K562 (cell line): Measurements from ENCODE around the gene BID. TPM values are rescaled to one million over a fixed set of nuclear protein-coding genes. Genes with fewer than 3 reads are reported as not detected.
A peak's percentile ranks its signal among the peaks of the same experiment; 100 is the strongest.

ENCODE experiments used
- ATAC-seq: fragments of 200-7000 bp; cut with Tn5 transposase; 3 replicates; pipeline ENCODE4 v1.9.1; 2020; ENCODE audit warnings: moderate library complexity
- BruUV-seq: library from RNA; stranded (reverse); fragments of 400-500 nt; replicated peaks from 2 replicates; lab custom pipeline; 2021; lab: Mats Ljungman, UMichigan
- CTCF ChIA-PET: fragments of 300-600 bp; formaldehyde crosslinking; extraction: SDS; loops from one replicate; lab custom pipeline; 2021; ENCODE audit warnings: low intra/inter-chr PET ratio; lab: Yijun Ruan, JAX
- POLR2A ChIA-PET: fragments of 300-600, 350-650 bp; sonication (Branson Sonifier 250); formaldehyde crosslinking; extraction: SDS; loops from one replicate; lab custom pipeline; 2021; ENCODE audit warnings: antibody characterized with exemption, inconsistent platforms; lab: Yijun Ruan, JAX
- DNase-seq, 4 experiments: peaks; one replicate each; pipeline versions ENCODE4 v3.0.0 to v3.0.0-alpha.2; 2011 to 2018; ENCODE audit warnings: low spot score in 3 of 4, mixed read lengths in 3 of 4; ENCODE audit errors: extremely low read depth in 1 of 4
- FAIRE-seq: peaks from 2 replicates; lab custom pipeline; 2011; peaks lifted over from hg19 to GRCh38; lab: Jason Lieb, UNC
- H2AFZ ChIP-seq: 2 replicates; pipeline ENCODE4 v1.6.0; 2011; ENCODE audit warnings: low read depth, low read length, control low read depth, inconsistent platforms
- H3K27ac ChIP-seq: fragments of 200-600 bp; 3 replicates; pipeline ENCODE4 v1.8.0; 2011; ENCODE audit warnings: low read depth, mild to moderate bottlenecking, control low read depth, inconsistent platforms, low read length, moderate library complexity, mixed read lengths; ENCODE audit errors: extremely low read depth
- H3K27me3 ChIP-seq, 2 experiments: fragments of 300-600 bp in 1 of 2; 2 replicates in 1 of 2; 3 replicates in 1 of 2; pipeline versions ENCODE4 v1.6.0 to v1.8.0; 2011; ENCODE audit warnings: inconsistent platforms in 2 of 2, low read length in 2 of 2, mild to moderate bottlenecking in 1 of 2, mixed read lengths in 1 of 2, moderate library complexity in 1 of 2; ENCODE audit not compliant: control insufficient read depth in 2 of 2, insufficient read depth in 2 of 2
- H3K36me3 ChIP-seq: fragments of 300-600 bp; 3 replicates; pipeline ENCODE4 v1.8.0; 2011; ENCODE audit warnings: mild to moderate bottlenecking, low read length, inconsistent platforms; ENCODE audit not compliant: control insufficient read depth, insufficient read depth
- H3K4me1 ChIP-seq, 2 experiments: fragments of 200-600 bp in 1 of 2; replicated peaks in 1 of 2; 2 replicates in 1 of 2; 3 replicates in 1 of 2; pipeline versions ENCODE4 v1.5.1 to v1.8.0; 2011; ENCODE audit warnings: inconsistent platforms in 2 of 2, low read length in 2 of 2, mild to moderate bottlenecking in 1 of 2, mixed read lengths in 1 of 2, moderate library complexity in 1 of 2; ENCODE audit not compliant: control insufficient read depth in 2 of 2, insufficient read depth in 2 of 2
- H3K4me2 ChIP-seq: 2 replicates; pipeline ENCODE4 v1.6.1; 2011; ENCODE audit warnings: low read length, control low read depth, inconsistent platforms, mixed read lengths; ENCODE audit not compliant: insufficient read depth
- H3K4me3 ChIP-seq: fragments of 200-600 bp; sonication (generic), shearing (Covaris generic); 2 replicates; pipeline ENCODE4 v1.5.1; 2016; ENCODE audit warnings: control low read depth, inconsistent platforms
- H3K79me2 ChIP-seq: fragments of 200-600 bp; 3 replicates; pipeline ENCODE4 v1.8.0; 2011; ENCODE audit warnings: low read length, inconsistent platforms; ENCODE audit not compliant: control insufficient read depth, insufficient read depth
- H3K9ac ChIP-seq, 2 experiments: 2 replicates each; pipeline versions ENCODE4 v1.6.0 to v1.6.1; 2011; ENCODE audit warnings: low read depth in 2 of 2, low read length in 2 of 2, control low read depth in 1 of 2, inconsistent platforms in 1 of 2, mild to moderate bottlenecking in 1 of 2, mixed read lengths in 1 of 2; ENCODE audit not compliant: insufficient read depth in 1 of 2
- H3K9me1 ChIP-seq: one replicate; pipeline ENCODE4 v1.6.0; 2011; ENCODE audit warnings: inconsistent platforms, mild to moderate bottlenecking, low read length, moderate library complexity; ENCODE audit not compliant: control insufficient read depth, insufficient read depth
- H3K9me3 ChIP-seq: replicated peaks from 2 replicates; pipeline ENCODE4 v1.5.1; 2011; ENCODE audit warnings: low read depth, low read length, inconsistent platforms; ENCODE audit not compliant: control insufficient read depth, insufficient read depth
- H4K20me1 ChIP-seq: replicated peaks from 2 replicates; pipeline ENCODE4 v1.6.1; 2011; ENCODE audit warnings: low read length, inconsistent platforms, mixed read lengths; ENCODE audit not compliant: control insufficient read depth, insufficient read depth
- ARHGAP35 ChIP-seq: fragments of 450-650 bp; IDR thresholded peaks from 2 replicates; pipeline ENCODE4 v1.6.1; 2018; ENCODE audit not compliant: partially characterized antibody
- ARID3B ChIP-seq: fragments of 250-450 bp; sonication (Bioruptor Pico); IDR thresholded peaks from 2 replicates; pipeline ENCODE4 v1.4.0; 2020; ENCODE audit warnings: borderline replicate concordance
- CBFA2T2 ChIP-seq: fragments of 450-650 bp; conservative IDR thresholded peaks from 2 replicates; pipeline ENCODE4 v1.6.1; 2017; ENCODE audit warnings: mild to moderate bottlenecking
- CBX5 ChIP-seq: IDR thresholded peaks from 2 replicates; pipeline ENCODE4 v1.6.1; 2014; ENCODE audit warnings: low read depth, borderline replicate concordance
- CCAR2 ChIP-seq: fragments of 200-400 bp; formaldehyde crosslinking; IDR thresholded peaks from 2 replicates; pipeline ENCODE4 v1.6.1; 2017; ENCODE audit warnings: mild to moderate bottlenecking, low read depth, low read length
- CEBPZ ChIP-seq: fragments of 150-350 bp; IDR thresholded peaks from 2 replicates; pipeline ENCODE4 v1.6.1; 2014; ENCODE audit warnings: low read depth, mild to moderate bottlenecking, low read length, borderline replicate concordance
- E2F5 ChIP-seq: sonication (generic); formaldehyde crosslinking; IDR thresholded peaks from 2 replicates; pipeline ENCODE4 v1.8.0; 2022; ENCODE audit warnings: mild to moderate bottlenecking, missing genetic modification reagents
- EHMT2 ChIP-seq: fragments of 450-650 bp; IDR thresholded peaks from 2 replicates; pipeline ENCODE4 v1.6.1; 2018; ENCODE audit warnings: antibody characterized with exemption
- GMEB1 ChIP-seq: fragments of 250-450 bp; sonication (Bioruptor Pico); IDR thresholded peaks from 2 replicates; pipeline ENCODE4 v1.4.0; 2020; ENCODE audit warnings: mild to moderate bottlenecking
- HIVEP1 ChIP-seq: fragments of 250-450 bp; sonication (Bioruptor Pico); IDR thresholded peaks from 2 replicates; pipeline ENCODE4 v1.4.0; 2020; ENCODE audit warnings: mild to moderate bottlenecking
- HNRNPL ChIP-seq: fragments of 200-400 bp; formaldehyde crosslinking; IDR thresholded peaks from 2 replicates; pipeline ENCODE4 v1.6.1; 2017; ENCODE audit warnings: low read depth, mild to moderate bottlenecking, low read length
- TFAM ChIP-seq: fragments of 250-450 bp; sonication (Bioruptor Pico); conservative IDR thresholded peaks from 2 replicates; pipeline ENCODE4 v1.5.0; 2021; ENCODE audit warnings: mild to moderate bottlenecking, moderate library complexity
- ZBTB26 ChIP-seq: fragments of 450-650 bp; formaldehyde crosslinking; IDR thresholded peaks from 2 replicates; pipeline ENCODE4 v1.4.0; 2022; ENCODE audit warnings: missing genetic modification characterization
- ZNF644 ChIP-seq: fragments of 200-800 bp; sonication (Bioruptor generic); IDR thresholded peaks from 2 replicates; pipeline ENCODE4 v1.6.1; 2016; ENCODE audit warnings: low read depth, missing genetic modification characterization, missing compliant biosample characterization
- WGBS: fragments of 100-300 bp; shearing (Covaris generic); methylation state at CpG from one replicate; pipeline ENCODE4 v1.1.6; 2016; ENCODE audit warnings: low coverage, mixed read lengths; ENCODE audit not compliant: insufficient coverage; ENCODE audit errors: missing lambda C conversion rate; 5-methylcytosine and 5-hydroxymethylcytosine counted together
- in situ Hi-C: fragments of 300-500 bp; cut with MboI; formaldehyde crosslinking; loops from 4 replicates; pipeline ENCODE4 v1.15.0; 2018; ENCODE audit warnings: inconsistent platforms, mixed read lengths
- intact Hi-C: fragments of 100-400 bp; cut with micrococcal nuclease; formaldehyde crosslinking; loops from 2 replicates; pipeline ENCODE4 v1.14.2; 2022
- polyA plus RNA-seq, 8 experiments: library from polyadenylated mRNA; depleted of rRNA in 4 of 8; stranded (reverse) in 5 of 8; unstranded in 3 of 8; fragments of >200 nt; fragmentation: Nextera tagmentation in 2 of 8; fragmentation: Illumina TruSeq in 1 of 8; extraction: Ambion mirVana in 2 of 8; extraction: Trizol in 1 of 8; gene quantifications; 2 replicates each; pipeline versions ENCODE4 v1.2.1 to v1.2.3, GENCODE V29; 2011 to 2014; ENCODE audit warnings: inconsistent platforms in 1 of 8, missing spikeins in 1 of 8
- total RNA-seq, 7 experiments: library from RNA; depleted of rRNA in 6 of 7; stranded (reverse); fragments of >200 nt in 6 of 7; fragmentation: Illumina TruSeq in 2 of 7; extraction: Trizol in 2 of 7; gene quantifications; 2 replicates each; pipeline versions ENCODE4 v1.2.1 to v1.2.3, GENCODE V29; 2011 to 2021; ENCODE audit warnings: low replicate concordance in 1 of 7

The BID gene
- total and polyA plus RNA-seq, 9 of the 15 experiments (the other 6 are each of a cell fraction or from before 2014, with no cell fraction given), result 5.2 to 209 (median 63.7) TPM

GRCh38 chr22:17742527-17742902 is 31.8 kb downstream of the BID start:
- Histone ChIP-seq H3K9ac (peak overlapping the region in 1 of 2 experiments; percentile 15; a peak in 1 of 4 replicates), H3K27me3 (no peaks in the 10 kb centered on the region), H3K4me3 (no peak overlapping the region), H3K36me3 (peaks cover 41% of the 10 kb centered on the region; the same call in 2 of the 3 replicates), H3K79me2 (peaks cover 2% of the 10 kb centered on the region; the same call in 1 of the 3 replicates), H4K20me1 (peaks cover 8% of the 10 kb centered on the region; the same call in 1 of the 2 replicates), H3K9me3 (no peaks in the 10 kb centered on the region), H3K9me1 (peaks cover 9% of the 10 kb centered on the region), H2AFZ (no peak overlapping the region), H3K4me2 (no peak overlapping the region), H3K4me1 (peaks cover 0 to 18% of the 10 kb centered on the region in 2 experiments; a peak in 2 of 5 replicates), H3K27ac (no peak overlapping the region)
- ChIA-PET CTCF (interaction anchor here (1.3 to 3.0 kb wide), 2 partner anchors 43 to 333 kb away, joined by 8 to 23 read pairs; no protein-coding TSS in a partner anchor), POLR2A (interaction anchor here (0.5 to 1.4 kb wide), 3 partner anchors 31 to 104 kb away, joined by 3 to 6 read pairs (median 5); partner anchors contain the start of gene BCL2L13)
- BruUV-seq, result no TSS peak
- DNase-seq (peak; percentile 89 to 94 (median 92)), ATAC-seq (peak; percentile 98), FAIRE-seq (peak; percentile 91)
- intact Hi-C loops (loop anchor here (1.0 to 10.0 kb wide), 5 partner anchors 44 to 334 kb away; no protein-coding TSS in a partner anchor), in situ Hi-C loops (loop anchor here (5.0 kb wide), 1 partner anchor 325 kb away; no protein-coding TSS in a partner anchor)
- 50% methylated on average over 9 of the region's 9 CpGs for WGBS
- no peak for TF ChIP-seq CEBPZ
- no peak for TF ChIP-seq GMEB1 (CRISPR knock-in tag)
- no peak for TF ChIP-seq E2F5
- no peak for TF ChIP-seq HNRNPL
- no peak for TF ChIP-seq ZNF644 (tag)
- TF ChIP-seq HIVEP1 (CRISPR knock-in tag), result no peak
- TF ChIP-seq CBX5, result no peak
- TF ChIP-seq ARID3B (CRISPR knock-in tag), result no peak
- TF ChIP-seq ARHGAP35, result no peak
- no peak for TF ChIP-seq CBFA2T2
- TF ChIP-seq EHMT2, result no peak
- no peak for TF ChIP-seq TFAM (CRISPR knock-in tag)
- no peak for TF ChIP-seq ZBTB26 (CRISPR knock-in tag)
- no peak for TF ChIP-seq CCAR2
